GM23248 (cell line): ENCODE results near the gene PNKP. TPM values are rescaled to one million over a fixed set of nuclear protein-coding genes. Genes with fewer than 3 reads are reported as not detected.

Experiments used
- DNase-seq: peaks from one replicate; pipeline ENCODE4 v3.0.0-alpha.2; 2015
- H2AFZ ChIP-seq: fragments of 200-600 bp; sonication (generic); 2 replicates; pipeline ENCODE4 v1.6.1; 2016; ENCODE audit warnings: antibody characterized with exemption
- H3F3A ChIP-seq: fragments of 200-600 bp; sonication (generic); 2 replicates; pipeline ENCODE4 v1.6.1; 2016; ENCODE audit warnings: mild to moderate bottlenecking, antibody characterized with exemption, mixed run types; ENCODE audit not compliant: insufficient read depth
- H3K27ac ChIP-seq: fragments of 200-600 bp; sonication (generic); 2 replicates; pipeline ENCODE4 v1.5.1; 2016; ENCODE audit warnings: mild to moderate bottlenecking
- H3K27me3 ChIP-seq: fragments of 200-600 bp; sonication (generic); replicated peaks from 2 replicates; pipeline ENCODE4 v1.6.1; 2016; ENCODE audit warnings: mild to moderate bottlenecking; ENCODE audit not compliant: insufficient read depth
- H3K36me3 ChIP-seq: fragments of 200-600 bp; sonication (generic); 2 replicates; pipeline ENCODE4 v1.6.1; 2016; ENCODE audit warnings: low read depth, mild to moderate bottlenecking
- H3K4me1 ChIP-seq: fragments of 200-600 bp; sonication (generic); 2 replicates; pipeline ENCODE4 v1.6.1; 2016; ENCODE audit warnings: mild to moderate bottlenecking; ENCODE audit not compliant: insufficient read depth
- H3K4me2 ChIP-seq: fragments of 200-600 bp; sonication (generic); one replicate; pipeline ENCODE4 v1.6.1; 2016; ENCODE audit warnings: mild to moderate bottlenecking; ENCODE audit not compliant: unreplicated experiment
- H3K4me3 ChIP-seq: fragments of 200-600 bp; sonication (generic); 2 replicates; pipeline ENCODE4 v1.5.1; 2016; ENCODE audit warnings: mild to moderate bottlenecking
- H3K79me2 ChIP-seq: fragments of 200-600 bp; sonication (generic); 2 replicates; pipeline ENCODE4 v1.6.1; 2016; ENCODE audit warnings: mild to moderate bottlenecking; ENCODE audit not compliant: insufficient read depth
- H3K9ac ChIP-seq: fragments of 200-600 bp; sonication (generic); 2 replicates; pipeline ENCODE4 v1.6.1; 2016; ENCODE audit warnings: mild to moderate bottlenecking
- H3K9me2 ChIP-seq: fragments of 200-600 bp; sonication (generic); 2 replicates; pipeline ENCODE4 v1.6.1; 2016; ENCODE audit warnings: mixed run types, mild to moderate bottlenecking, moderate library complexity; ENCODE audit not compliant: insufficient read depth
- H3K9me3 ChIP-seq: fragments of 200-600 bp; sonication (generic); one replicate; pipeline ENCODE4 v1.6.1; 2017; ENCODE audit warnings: low read depth
- H4K20me1 ChIP-seq: fragments of 200-600 bp; sonication (generic); 2 replicates; pipeline ENCODE4 v1.6.0; 2016; ENCODE audit not compliant: insufficient read depth
- EZH2 ChIP-seq: fragments of 200-600 bp; sonication (generic); IDR thresholded peaks from 2 replicates; pipeline ENCODE4 v1.6.1; 2018; ENCODE audit warnings: antibody characterized with exemption, mild to moderate bottlenecking; ENCODE audit not compliant: insufficient read depth, poor library complexity, severe bottlenecking
- EZH2phosphoT487 ChIP-seq: fragments of 200-600 bp; sonication (generic); IDR thresholded peaks from 2 replicates; pipeline ENCODE4 v1.6.1; 2018; ENCODE audit warnings: antibody characterized with exemption, moderate library complexity, mild to moderate bottlenecking, low read depth; ENCODE audit not compliant: insufficient read depth
- WGBS, 2 experiments: methylation state at CpG; one replicate each; pipeline ENCODE4 v1.1.6; 2015 to 2017; ENCODE audit warnings: low lambda C conversion rate in 2 of 2, low coverage in 1 of 2; ENCODE audit errors: missing lambda C conversion rate in 2 of 2; 5-methylcytosine and 5-hydroxymethylcytosine counted together
- in situ Hi-C: fragments of 300-500 bp; cut with MboI; formaldehyde crosslinking; loops from 2 replicates; pipeline ENCODE4 v1.15.0; 2020
- polyA plus RNA-seq: library from polyadenylated mRNA; unstranded; fragments of >200 nt; fragmentation: Nextera tagmentation; extraction: Ambion mirVana; gene quantifications from 2 replicates; pipeline ENCODE4 v1.2.1, GENCODE V29; 2016
- total RNA-seq: library from RNA; depleted of rRNA; stranded (reverse); fragments of >200 nt; shearing (Covaris generic); gene quantifications from 2 replicates; pipeline ENCODE4 v1.2.3, GENCODE V29; 2014

The PNKP gene
- total and polyA plus RNA-seq, 2 experiments from 2014 or later, result 31.5 to 42.2 TPM

DNA sequence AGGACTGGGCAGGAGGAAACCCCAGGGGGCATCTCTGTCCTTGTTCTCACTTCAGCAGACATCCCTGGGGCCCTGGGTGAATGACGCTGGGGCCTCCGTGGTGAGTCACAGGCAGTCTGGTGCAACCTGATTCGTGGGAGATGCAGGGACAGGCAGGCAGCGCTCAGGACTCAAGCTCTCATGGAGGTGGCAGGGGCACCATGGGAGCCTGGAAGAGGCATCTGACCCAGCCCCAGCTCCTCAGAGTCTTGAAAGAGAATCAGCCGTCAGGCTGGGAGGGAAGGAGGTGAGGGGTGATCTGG, 30.4 kb downstream of the PNKP start:
- Histone ChIP-seq H3K9me2 (no peaks in the 10 kb centered on the region), H3K9me3 (no peaks in the 10 kb centered on the region), H3K36me3 (peaks cover 11% of the 10 kb centered on the region; the same call in 1 of the 2 replicates), H3K79me2 (no peaks in the 10 kb centered on the region), H2AFZ (no peak overlapping the region), H3K4me3 (no peak overlapping the region), H3F3A (0 out of 2 replicates have a peak, but pooled peaks cover 6% of the 10 kb centered on the region), H3K27me3 (no peaks in the 10 kb centered on the region), H3K27ac (no peak overlapping the region), H3K4me2 (no peak overlapping the region), H3K9ac (no peak overlapping the region), H4K20me1 (no peaks in the 10 kb centered on the region), H3K4me1 (no peaks in the 10 kb centered on the region)
- no peak for TF ChIP-seq EZH2
- no peak for DNase-seq
- in situ Hi-C loops, result no loop called here
- 88 to 90% methylated on average over 5 of the region's 5 CpGs for WGBS, 2 experiments

DNA sequence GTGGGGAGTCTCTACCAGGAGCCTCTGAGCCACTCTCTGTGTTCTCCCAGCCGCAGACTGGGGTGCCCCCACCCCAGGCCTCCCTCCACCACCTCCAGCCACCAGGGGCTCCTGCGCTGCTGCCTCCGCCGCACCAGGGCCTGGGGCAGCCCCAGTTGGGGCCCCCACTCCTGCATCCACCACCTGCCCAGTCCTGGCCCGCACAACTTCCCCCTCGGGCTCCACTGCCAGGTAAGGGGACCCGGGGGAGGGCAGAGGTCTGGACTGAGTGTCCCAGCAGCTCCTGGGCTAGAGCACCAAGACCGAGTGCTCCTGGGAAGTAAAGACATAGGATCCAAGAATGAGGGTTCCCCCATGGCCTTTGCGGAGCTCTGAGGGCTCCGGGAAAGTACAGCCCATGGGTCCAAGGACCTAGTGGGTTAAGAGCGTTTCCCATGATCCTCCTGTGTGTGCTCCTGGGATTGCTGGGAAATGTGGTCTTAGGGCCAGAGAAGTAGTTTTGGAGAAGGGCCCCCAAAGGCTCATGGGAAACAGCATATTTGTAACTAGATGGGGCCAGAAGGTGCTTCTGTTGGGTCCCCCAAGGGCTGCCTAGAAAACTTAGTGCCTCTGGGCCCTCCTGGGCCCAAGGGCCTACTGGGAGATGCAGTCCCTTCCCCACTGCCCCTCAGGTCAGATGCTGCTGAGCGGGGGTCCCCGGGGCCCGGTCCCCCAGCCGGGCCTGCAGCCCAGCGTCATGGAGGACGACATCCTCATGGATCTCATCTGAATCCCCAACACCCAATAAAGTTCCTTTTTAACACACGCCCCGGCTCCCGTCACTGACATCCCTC, 31.0 kb downstream of the PNKP start:
- Histone ChIP-seq H3K9ac (no peak overlapping the region), H3K79me2 (no peaks in the 10 kb centered on the region), H3K36me3 (peaks cover 11% of the 10 kb centered on the region; the same call in 1 of the 2 replicates), H4K20me1 (no peaks in the 10 kb centered on the region), H3K4me2 (no peak overlapping the region), H2AFZ (no peak overlapping the region), H3K9me3 (no peaks in the 10 kb centered on the region), H3K4me1 (no peaks in the 10 kb centered on the region), H3K27ac (no peak overlapping the region), H3K27me3 (no peaks in the 10 kb centered on the region), H3K9me2 (no peaks in the 10 kb centered on the region), H3F3A (0 out of 2 replicates have a peak, but pooled peaks cover 6% of the 10 kb centered on the region), H3K4me3 (no peak overlapping the region)
- in situ Hi-C loops, result no loop called here
- no peak for DNase-seq
- TF ChIP-seq EZH2 (no peak), EZH2phosphoT487 (no peak)
- WGBS, 2 experiments, result 93 to 96% methylated on average over 15 to 20 of the region's 20 CpGs

DNA sequence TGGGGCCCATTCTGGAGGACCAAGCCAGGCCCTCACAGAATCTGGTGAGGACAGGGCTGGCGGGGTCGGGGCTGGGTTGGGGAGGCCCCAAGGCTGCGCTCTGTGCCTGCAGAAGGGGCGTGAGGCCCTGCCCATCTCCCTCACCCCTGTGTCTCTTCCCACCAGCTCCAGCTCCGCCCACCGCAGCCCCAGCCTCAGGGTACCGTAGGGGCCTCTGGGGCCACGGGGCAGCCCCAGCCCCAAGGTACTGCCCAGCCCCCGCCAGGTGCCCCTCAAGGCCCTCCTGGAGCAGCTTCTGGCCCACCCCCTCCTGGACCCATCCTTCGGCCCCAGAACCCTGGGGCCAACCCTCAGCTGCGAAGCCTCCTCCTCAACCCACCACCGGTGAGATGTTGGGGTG, 31.8 kb downstream of the PNKP start:
- peaks cover 11% of the 10 kb centered on the region; the same call in 1 of the 2 replicates for H3K36me3 ChIP-seq
- in situ Hi-C loops, result no loop called here

DNA sequence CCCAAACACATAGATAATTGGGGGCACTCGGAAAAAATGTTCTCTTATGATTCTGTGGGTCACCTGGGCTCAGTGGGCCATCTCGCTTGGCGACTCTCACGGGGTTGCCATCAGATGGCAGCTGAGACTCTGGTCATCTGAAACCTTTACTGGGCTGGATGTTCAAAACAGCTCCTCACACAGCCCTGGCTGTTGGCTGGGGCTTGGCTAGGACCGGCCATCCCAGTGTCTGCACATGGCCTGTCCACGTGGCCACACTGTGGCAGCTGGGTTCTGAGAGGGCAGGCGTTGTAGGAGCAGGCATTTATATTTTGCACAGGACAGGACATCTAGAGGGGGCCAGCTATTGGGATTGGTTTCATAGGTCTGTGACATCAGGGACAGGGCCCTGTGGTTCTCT, 33.8 kb downstream of the PNKP start:
- in situ Hi-C loops, result no loop called here
- WGBS, 2 experiments, result 90 to 93% methylated on average over 7 of the region's 7 CpGs
- peaks cover 4% of the 10 kb centered on the region; the same call in 1 of the 2 replicates for H3K36me3 ChIP-seq

More for the DNA sequence above, 31.8 kb downstream of the PNKP start:
- H2AFZ ChIP-seq, result no peak overlapping the region
- no peak overlapping the region for H3K4me2 ChIP-seq
- no peak overlapping the region for H3K27ac ChIP-seq
- H3F3A ChIP-seq, result no peaks in the 10 kb centered on the region
- H4K20me1 ChIP-seq, result no peaks in the 10 kb centered on the region
- no peaks in the 10 kb centered on the region for H3K9me3 ChIP-seq
- H3K9ac ChIP-seq, result no peak overlapping the region
- TF ChIP-seq EZH2phosphoT487, result no peak
- TF ChIP-seq EZH2, result no peak
- H3K4me3 ChIP-seq, result no peak overlapping the region
- no peaks in the 10 kb centered on the region for H3K9me2 ChIP-seq
- H3K79me2 ChIP-seq, result no peaks in the 10 kb centered on the region
- H3K4me1 ChIP-seq, result no peaks in the 10 kb centered on the region
- no peak for DNase-seq
- WGBS, 2 experiments, result 97 to 100% methylated on average over 4 to 12 of the region's 12 CpGs
- H3K27me3 ChIP-seq, result no peaks in the 10 kb centered on the region

More for the DNA sequence above, 33.8 kb downstream of the PNKP start:
- no peak for TF ChIP-seq EZH2phosphoT487
- no peak for TF ChIP-seq EZH2
- no peaks in the 10 kb centered on the region for H4K20me1 ChIP-seq
- H3K27me3 ChIP-seq, result no peaks in the 10 kb centered on the region
- H3K9ac ChIP-seq, result no peak overlapping the region
- H3K9me3 ChIP-seq, result no peaks in the 10 kb centered on the region
- H2AFZ ChIP-seq, result no peak overlapping the region
- H3K79me2 ChIP-seq, result no peaks in the 10 kb centered on the region
- DNase-seq, result no peak
- no peak overlapping the region for H3K27ac ChIP-seq
- no peak overlapping the region for H3K4me2 ChIP-seq
- no peaks in the 10 kb centered on the region for H3F3A ChIP-seq
- no peak overlapping the region for H3K4me3 ChIP-seq
- no peaks in the 10 kb centered on the region for H3K9me2 ChIP-seq
- no peaks in the 10 kb centered on the region for H3K4me1 ChIP-seq
